ENCODE measurements around the gene OTOF. TPM values are rescaled to one million over a fixed set of nuclear protein-coding genes. Genes with fewer than 3 reads are reported as not detected.

Gene OTOF
- total and polyA plus RNA-seq, 4 experiments from 2014 or later = 0.55 to 0.91 (median 0.83) TPM

DNA sequence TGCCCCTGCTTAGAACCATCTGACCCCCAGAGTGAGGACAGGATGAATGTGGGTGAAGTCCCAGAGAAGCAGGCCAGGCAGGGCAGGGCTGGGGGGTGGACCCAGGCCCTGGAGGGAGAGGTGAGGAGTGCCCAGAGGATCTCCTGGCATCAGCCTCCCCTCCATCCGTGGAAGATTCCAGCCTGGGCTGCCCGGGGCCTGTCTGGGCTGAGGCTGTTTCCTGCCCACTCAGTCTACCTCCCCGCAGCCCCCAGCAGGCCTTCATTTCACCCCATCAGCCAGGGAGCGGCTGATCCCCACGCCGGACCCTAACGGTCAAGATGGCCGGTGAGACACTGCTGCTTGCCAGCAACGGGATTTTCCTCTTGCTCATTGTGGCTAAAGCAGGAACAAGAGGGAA is 35.3 kb upstream of the OTOF start:
- H3K36me3 ChIP-seq (ENCODE audit: insufficient read depth, low read length) = no peaks in the 10 kb centered on the region
- H3K4me3 Mint-ChIP-seq = no peak overlapping the region
- H3K4me3 ChIP-seq (ENCODE audit: low read length in 2 of 2) = no peak overlapping the region
- POLR2A ChIA-PET (ENCODE audit: partially characterized antibody) = no interaction called here
- H3K36me3 Mint-ChIP-seq = no peaks in the 10 kb centered on the region
- no peak overlapping the region for H3K27ac ChIP-seq (ENCODE audit: low read depth, low read length)
- no peaks in the 10 kb centered on the region for H3K27me3 ChIP-seq (ENCODE audit: insufficient read depth, low read length)
- H3K27ac Mint-ChIP-seq = no peak overlapping the region
- no peak for DNase-seq
- H3K4me1 ChIP-seq (ENCODE audit: insufficient read depth, low read length) = no peaks in the 10 kb centered on the region
- no peaks in the 10 kb centered on the region for H3K9me3 ChIP-seq (ENCODE audit: control insufficient read depth in 1 of 2, low read length in 2 of 2)
- CTCF ChIA-PET (ENCODE audit: partially characterized antibody) = no interaction called here
- intact Hi-C loops (cut with micrococcal nuclease) = no loop called here
- peaks cover 0 to 1% (median 0%) of the 10 kb centered on the region in 4 donors for H3K4me1 Mint-ChIP-seq
- H3K9me3 Mint-ChIP-seq = no peaks in the 10 kb centered on the region
- H3K27me3 Mint-ChIP-seq = peaks cover 0 to 1% of the 10 kb centered on the region in 2 donors

DNA sequence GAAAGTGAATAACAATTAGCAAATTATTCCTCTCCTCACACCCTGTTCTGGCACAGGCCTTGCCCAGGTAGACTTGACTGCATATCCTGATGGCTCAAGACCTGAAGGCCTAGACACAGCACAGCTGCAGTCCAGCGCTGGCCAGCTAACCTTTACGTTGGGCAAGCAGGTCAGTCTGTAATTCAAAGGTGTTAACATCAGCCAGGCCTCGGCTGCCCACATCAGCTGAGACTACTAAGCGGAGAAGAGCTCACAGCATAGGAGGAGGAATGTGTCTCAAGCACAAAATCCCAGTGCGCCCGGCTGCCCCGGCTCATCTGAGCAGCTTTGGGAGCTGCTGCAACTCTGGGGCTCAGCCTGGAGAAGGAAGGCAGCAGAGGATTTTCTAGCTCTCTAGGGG is 33.5 kb upstream of the OTOF start:
- Histone ChIP-seq H3K4me3 (ENCODE audit: low read length in 2 of 2) (no peak overlapping the region), H3K27me3 (ENCODE audit: insufficient read depth, low read length) (no peaks in the 10 kb centered on the region), H3K36me3 (ENCODE audit: insufficient read depth, low read length) (no peaks in the 10 kb centered on the region), H3K27ac (ENCODE audit: low read depth, low read length) (no peak overlapping the region), H3K9me3 (ENCODE audit: control insufficient read depth in 1 of 2, low read length in 2 of 2) (no peaks in the 10 kb centered on the region), H3K4me1 (ENCODE audit: insufficient read depth, low read length) (no peaks in the 10 kb centered on the region)
- POLR2A ChIA-PET (ENCODE audit: partially characterized antibody) = no interaction called here
- H3K36me3 Mint-ChIP-seq = no peaks in the 10 kb centered on the region
- no peak overlapping the region for H3K4me3 Mint-ChIP-seq
- peaks cover 0 to 1% of the 10 kb centered on the region in 2 donors for H3K27me3 Mint-ChIP-seq
- CTCF ChIA-PET (ENCODE audit: partially characterized antibody) = interaction anchor here (1.0 to 1.5 kb wide), 2 partner anchors 9 to 268 kb away, joined by 3 read pairs; partner anchors contain the start of gene HADHA
- H3K4me1 Mint-ChIP-seq = no peaks in the 10 kb centered on the region
- no peak for DNase-seq
- no peak overlapping the region for H3K27ac Mint-ChIP-seq
- no peaks in the 10 kb centered on the region for H3K9me3 Mint-ChIP-seq
- intact Hi-C loops (cut with micrococcal nuclease) = no loop called here

DNA sequence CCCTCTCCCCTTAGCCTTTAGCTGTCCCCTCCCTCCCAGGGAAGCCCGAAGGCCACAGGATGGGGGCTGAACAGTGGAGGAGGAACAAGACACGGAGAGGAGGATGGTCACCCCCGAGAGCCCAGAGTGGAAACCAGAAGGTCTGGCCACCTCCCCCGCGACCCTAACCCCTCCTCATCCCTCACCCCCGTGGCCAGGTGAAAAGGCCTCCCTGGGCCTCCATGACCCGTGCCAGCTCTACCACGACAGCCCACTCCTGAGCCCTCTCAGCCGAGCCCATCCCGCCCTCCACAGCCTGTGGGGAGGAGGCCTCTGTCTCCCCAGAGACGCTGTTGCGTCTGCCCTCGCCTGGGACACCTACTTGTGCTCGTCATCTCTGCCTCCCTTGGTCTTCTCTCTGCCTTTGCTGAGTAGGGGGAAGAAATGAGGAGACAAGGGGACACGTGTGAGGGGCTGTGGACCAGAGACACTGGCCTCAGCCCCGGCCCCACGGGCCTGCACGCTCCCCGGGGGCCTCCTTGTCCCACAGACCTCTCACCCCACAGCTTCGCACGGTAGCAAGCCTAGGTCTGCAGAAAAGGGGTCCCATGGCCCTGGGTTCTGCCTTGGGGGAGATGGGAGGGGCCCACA is 32.5 kb upstream of the OTOF start:
- peaks cover 0 to 1% of the 10 kb centered on the region in 2 donors for H3K27me3 Mint-ChIP-seq
- intact Hi-C loops (cut with micrococcal nuclease) = no loop called here

DNA sequence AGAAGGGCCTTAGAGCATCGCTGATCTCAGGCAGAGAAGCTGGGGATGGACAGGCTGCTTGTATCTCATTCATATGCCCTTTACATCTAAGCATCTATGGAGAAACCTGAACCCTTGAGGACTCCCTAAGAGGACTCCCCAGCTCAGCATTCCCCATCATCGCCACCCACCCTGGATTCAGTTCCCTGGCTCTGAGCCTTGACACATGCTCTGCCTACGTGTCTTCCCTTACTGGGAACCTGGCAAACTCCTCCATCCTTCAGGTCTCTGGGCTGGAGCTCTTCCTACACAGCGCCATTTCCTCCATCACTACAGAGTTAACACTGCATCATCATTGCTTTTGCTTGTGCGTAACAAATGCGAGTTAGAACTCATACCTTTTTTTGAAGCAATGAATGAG is 31.2 kb upstream of the OTOF start:
- intact Hi-C loops (cut with micrococcal nuclease) = loop anchor here (10.0 kb wide), 1 partner anchor 236 kb away; no protein-coding TSS in a partner anchor
- ChIA-PET POLR2A (ENCODE audit: partially characterized antibody) (no interaction called here), CTCF (ENCODE audit: partially characterized antibody) (no interaction called here)

More for the DNA sequence above, 32.5 kb upstream of the OTOF start:
- Mint-ChIP-seq H3K9me3 (no peaks in the 10 kb centered on the region), H3K4me1 (no peaks in the 10 kb centered on the region), H3K36me3 (no peaks in the 10 kb centered on the region), H3K27ac (no peak overlapping the region), H3K4me3 (no peak overlapping the region)
- POLR2A ChIA-PET (ENCODE audit: partially characterized antibody) = no interaction called here
- H3K27me3 ChIP-seq (ENCODE audit: insufficient read depth, low read length) = no peaks in the 10 kb centered on the region
- H3K4me3 ChIP-seq (ENCODE audit: low read length in 2 of 2) = no peak overlapping the region
- H3K4me1 ChIP-seq (ENCODE audit: insufficient read depth, low read length) = no peaks in the 10 kb centered on the region
- H3K36me3 ChIP-seq (ENCODE audit: insufficient read depth, low read length) = no peaks in the 10 kb centered on the region
- H3K27ac ChIP-seq (ENCODE audit: low read depth, low read length) = no peak overlapping the region
- H3K9me3 ChIP-seq (ENCODE audit: control insufficient read depth in 1 of 2, low read length in 2 of 2) = no peaks in the 10 kb centered on the region
- no peak for DNase-seq
- CTCF ChIA-PET (ENCODE audit: partially characterized antibody) = interaction anchor here (1.0 kb wide), 1 partner anchor 267 kb away, joined by 3 read pairs; the partner anchor contains the start of gene HADHA

DNA sequence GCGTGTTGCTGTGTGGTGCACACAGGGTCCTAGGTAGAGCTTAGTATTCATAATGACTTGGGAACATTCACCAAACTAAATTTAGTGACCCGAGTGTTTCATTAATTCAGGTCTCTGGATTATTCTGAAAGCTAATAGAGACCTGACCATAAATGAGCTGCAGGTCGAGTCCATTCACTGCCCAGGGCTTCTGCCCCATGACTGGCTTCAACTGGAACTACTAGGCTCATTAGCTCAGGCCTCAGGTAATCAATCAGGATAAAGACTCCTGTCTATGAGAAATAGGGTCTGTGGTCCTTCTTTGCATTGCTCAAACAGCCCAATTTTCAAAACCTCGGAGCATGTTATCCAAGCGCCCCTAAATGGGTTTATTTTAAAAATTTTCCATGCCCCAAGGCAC is 30.0 kb upstream of the OTOF start:
- Histone ChIP-seq H3K9me3 (ENCODE audit: control insufficient read depth in 1 of 2, low read length in 2 of 2) (no peaks in the 10 kb centered on the region), H3K27ac (ENCODE audit: low read depth, low read length) (no peak overlapping the region), H3K4me3 (ENCODE audit: low read length in 2 of 2) (no peak overlapping the region), H3K4me1 (ENCODE audit: insufficient read depth, low read length) (peaks cover 12% of the 10 kb centered on the region), H3K36me3 (ENCODE audit: insufficient read depth, low read length) (no peaks in the 10 kb centered on the region), H3K27me3 (ENCODE audit: insufficient read depth, low read length) (no peaks in the 10 kb centered on the region)
- POLR2A ChIA-PET (ENCODE audit: partially characterized antibody) = no interaction called here
- no peak for DNase-seq
- no peaks in the 10 kb centered on the region for H3K36me3 Mint-ChIP-seq
- CTCF ChIA-PET (ENCODE audit: partially characterized antibody) = interaction anchor here (1.3 kb wide), 1 partner anchor 13 kb away, joined by 3 read pairs; no protein-coding TSS in a partner anchor
- H3K4me3 Mint-ChIP-seq = no peak overlapping the region
- H3K27ac Mint-ChIP-seq = no peak overlapping the region
- intact Hi-C loops (cut with micrococcal nuclease) = loop anchor here (10.0 kb wide), 1 partner anchor 237 kb away; no protein-coding TSS in a partner anchor
- peaks cover 3 to 8% (median 6%) of the 10 kb centered on the region in 4 donors for H3K4me1 Mint-ChIP-seq
- H3K27me3 Mint-ChIP-seq = no peaks in the 10 kb centered on the region
- H3K9me3 Mint-ChIP-seq = no peaks in the 10 kb centered on the region

More for the DNA sequence above, 31.2 kb upstream of the OTOF start:
- peaks cover 0 to under 1% of the 10 kb centered on the region in 2 donors for H3K27me3 Mint-ChIP-seq
- H3K27ac Mint-ChIP-seq = no peak overlapping the region
- H3K4me3 Mint-ChIP-seq = no peak overlapping the region
- no peak overlapping the region for H3K4me3 ChIP-seq (ENCODE audit: low read length in 2 of 2)
- H3K9me3 ChIP-seq (ENCODE audit: control insufficient read depth in 1 of 2, low read length in 2 of 2) = no peaks in the 10 kb centered on the region
- no peaks in the 10 kb centered on the region for H3K4me1 ChIP-seq (ENCODE audit: insufficient read depth, low read length)
- H3K9me3 Mint-ChIP-seq = no peaks in the 10 kb centered on the region
- no peaks in the 10 kb centered on the region for H3K36me3 Mint-ChIP-seq
- no peaks in the 10 kb centered on the region for H3K27me3 ChIP-seq (ENCODE audit: insufficient read depth, low read length)
- no peak for DNase-seq
- H3K4me1 Mint-ChIP-seq = peaks cover 0 to under 1% (median 0%) of the 10 kb centered on the region in 4 donors
- no peak overlapping the region for H3K27ac ChIP-seq (ENCODE audit: low read depth, low read length)
- H3K36me3 ChIP-seq (ENCODE audit: insufficient read depth, low read length) = no peaks in the 10 kb centered on the region

DNA sequence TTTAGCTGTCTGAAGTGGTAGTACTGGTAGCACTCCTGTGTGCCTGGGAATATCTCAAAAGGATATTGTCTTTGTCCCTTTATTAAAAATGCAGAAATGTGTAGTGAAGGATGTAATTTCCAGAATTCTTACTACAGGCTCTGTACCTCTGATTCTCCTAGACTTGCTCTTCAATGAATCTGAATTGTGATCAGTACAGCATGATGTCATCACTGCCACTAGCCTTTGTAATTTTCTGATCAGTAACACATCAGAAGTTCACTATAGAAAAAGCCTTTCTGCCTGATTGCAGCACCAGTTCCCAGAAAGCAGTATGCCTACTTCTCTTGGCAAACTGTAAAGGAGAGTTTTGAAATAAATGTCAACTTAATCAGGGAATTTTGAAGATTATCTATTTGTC is 29.2 kb upstream of the OTOF start:
- ChIA-PET POLR2A (ENCODE audit: partially characterized antibody) (no interaction called here), CTCF (ENCODE audit: partially characterized antibody) (no interaction called here)
- Mint-ChIP-seq H3K4me1 (peaks cover 3 to 11% (median 6%) of the 10 kb centered on the region in 4 donors), H3K27ac (no peak overlapping the region), H3K27me3 (no peaks in the 10 kb centered on the region), H3K4me3 (no peak overlapping the region), H3K36me3 (no peaks in the 10 kb centered on the region), H3K9me3 (no peaks in the 10 kb centered on the region)
- Histone ChIP-seq H3K27ac (ENCODE audit: low read depth, low read length) (no peak overlapping the region), H3K36me3 (ENCODE audit: insufficient read depth, low read length) (no peaks in the 10 kb centered on the region), H3K4me3 (ENCODE audit: low read length in 2 of 2) (no peak overlapping the region), H3K9me3 (ENCODE audit: control insufficient read depth in 1 of 2, low read length in 2 of 2) (no peaks in the 10 kb centered on the region), H3K27me3 (ENCODE audit: insufficient read depth, low read length) (no peaks in the 10 kb centered on the region), H3K4me1 (ENCODE audit: insufficient read depth, low read length) (peaks cover 13% of the 10 kb centered on the region)
- no peak for DNase-seq
- intact Hi-C loops (cut with micrococcal nuclease) = loop anchor here (10.0 kb wide), 1 partner anchor 238 kb away; no protein-coding TSS in a partner anchor

DNA sequence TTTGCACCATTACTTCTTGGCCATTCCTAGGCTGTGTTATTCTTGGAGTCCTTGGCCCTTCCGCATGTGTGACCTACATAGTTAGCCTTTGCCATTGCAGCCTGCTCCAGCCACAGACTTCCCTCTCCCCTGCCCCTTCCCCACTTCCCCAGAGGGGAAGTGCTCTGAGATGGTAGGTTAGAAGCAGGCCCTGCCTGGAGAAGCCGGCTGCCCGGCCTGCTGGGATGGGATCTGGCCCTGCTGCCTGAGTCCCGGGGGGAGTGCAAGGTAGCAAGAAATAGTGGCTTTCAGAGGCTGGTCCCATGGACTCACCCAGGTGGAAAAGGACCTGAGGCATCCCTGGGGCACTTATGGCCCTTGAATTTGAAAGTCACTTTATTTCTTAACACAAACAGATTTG is 28.4 kb upstream of the OTOF start:
- peaks cover 13% of the 10 kb centered on the region for H3K4me1 ChIP-seq (ENCODE audit: insufficient read depth, low read length)
- Mint-ChIP-seq H3K4me1 (peaks cover 3 to 11% (median 6%) of the 10 kb centered on the region in 4 donors), H3K27ac (no peak overlapping the region), H3K36me3 (no peaks in the 10 kb centered on the region), H3K4me3 (peak overlapping the region in 1 of 8 donors; percentile 32), H3K9me3 (no peaks in the 10 kb centered on the region), H3K27me3 (no peaks in the 10 kb centered on the region)
- ChIA-PET CTCF (ENCODE audit: partially characterized antibody) (no interaction called here), POLR2A (ENCODE audit: partially characterized antibody) (no interaction called here)
- no peaks in the 10 kb centered on the region for H3K9me3 ChIP-seq (ENCODE audit: control insufficient read depth in 1 of 2, low read length in 2 of 2)
- no peak for DNase-seq
- H3K27me3 ChIP-seq (ENCODE audit: insufficient read depth, low read length) = no peaks in the 10 kb centered on the region
- no peaks in the 10 kb centered on the region for H3K36me3 ChIP-seq (ENCODE audit: insufficient read depth, low read length)
- intact Hi-C loops (cut with micrococcal nuclease) = loop anchor here (10.0 kb wide), 1 partner anchor 239 kb away; no protein-coding TSS in a partner anchor
- H3K27ac ChIP-seq (ENCODE audit: low read depth, low read length) = no peak overlapping the region
- H3K4me3 ChIP-seq (ENCODE audit: low read length in 2 of 2) = no peak overlapping the region
